Raji (cell line): ENCODE results near the gene PNKD.

Experiments
- POLR2A ChIP-seq: IDR thresholded peaks from 2 replicates; pipeline ENCODE4 v1.6.1; 2011; ENCODE audit warnings: low read depth, low read length, control low read depth; ENCODE audit not compliant: insufficient read depth

The PNKD gene

GRCh38 chr2:218329027-218329825, 58.9 kb downstream of the PNKD start:
- TF ChIP-seq POLR2A = peak; percentile 22; the same call in 1 of the 2 replicates

- no peak for TF ChIP-seq POLR2A
Observed at GRCh38 chr2:218329826-218330593, 59.7 kb downstream of the PNKD start.

- no peak for TF ChIP-seq POLR2A
Observed at GRCh38 chr2:218331745-218332144, 61.4 kb downstream of the PNKD start.

- no peak for TF ChIP-seq POLR2A
Observed at GRCh38 chr2:218332288-218332687, 62.0 kb downstream of the PNKD start.

GRCh38 chr2:218332920-218333645, 62.8 kb downstream of the PNKD start:
- TF ChIP-seq POLR2A = peak; percentile 34; the same call in 1 of the 2 replicates

GRCh38 chr2:218334531-218334930, 64.2 kb downstream of the PNKD start:
- TF ChIP-seq POLR2A = peak; percentile 41

DNA sequence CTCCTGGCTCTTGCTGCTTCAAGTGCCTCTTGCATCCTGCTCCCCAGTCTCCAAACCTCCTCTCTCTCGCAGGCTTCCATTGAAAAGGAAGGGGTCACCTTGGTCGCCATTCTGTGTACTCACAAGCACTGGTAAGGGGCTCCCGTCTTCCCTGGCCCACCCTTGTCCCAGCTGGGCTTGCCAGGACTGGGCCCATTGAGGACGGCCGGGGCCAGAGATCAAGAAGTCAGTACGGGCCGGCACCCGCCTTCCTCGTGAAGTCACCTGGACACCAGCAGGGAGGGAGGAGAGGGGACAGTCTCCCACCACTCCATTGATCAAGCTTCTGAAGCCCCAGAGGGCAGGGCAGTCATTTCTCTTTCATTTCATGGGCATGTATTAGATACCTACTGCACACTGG, 70.3 kb downstream of the PNKD start:
- TF ChIP-seq POLR2A = no peak

GRCh38 chr2:218341381-218341780, 71.1 kb downstream of the PNKD start:
- no peak for TF ChIP-seq POLR2A

DNA sequence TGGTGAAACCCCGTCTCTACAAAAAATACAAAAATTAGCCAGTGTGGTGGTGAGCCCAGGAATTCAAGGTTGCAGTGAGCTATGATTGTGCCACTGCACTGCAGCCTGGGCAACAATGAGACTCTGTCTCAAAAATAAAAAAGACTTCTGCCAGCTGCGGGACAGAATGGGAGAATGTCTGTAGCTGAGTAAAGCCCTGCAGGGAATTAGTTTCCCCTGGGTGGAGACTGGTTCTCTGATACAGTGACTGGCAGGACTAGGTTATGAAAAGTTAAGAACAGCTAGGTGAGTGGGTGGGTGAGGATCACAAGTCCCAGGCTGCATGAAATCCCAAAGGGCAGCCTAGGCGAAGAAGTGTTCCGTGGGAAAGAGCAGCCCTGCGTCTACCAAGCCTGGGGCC, 72.5 kb downstream of the PNKD start:
- TF ChIP-seq POLR2A = no peak

DNA sequence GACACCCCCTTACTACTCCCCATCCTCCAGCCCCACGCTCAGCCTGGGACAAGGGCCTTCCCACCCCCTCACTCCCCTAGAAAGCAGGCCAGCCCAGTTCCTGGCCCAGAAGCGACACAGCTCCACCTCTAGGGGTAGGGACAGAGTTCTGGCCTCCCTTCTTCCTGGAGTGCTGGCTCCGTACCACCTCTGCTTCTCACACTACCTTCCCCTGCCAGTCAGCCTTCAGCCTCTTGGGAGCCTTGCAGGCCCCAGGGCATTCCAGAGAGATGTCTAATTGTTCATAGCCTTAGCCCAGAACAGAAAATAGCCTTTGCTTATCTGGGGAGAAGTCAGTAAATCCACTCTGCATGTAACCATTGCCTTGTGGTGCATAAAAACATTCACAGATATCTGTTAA, 73.3 kb downstream of the PNKD start:
- TF ChIP-seq POLR2A = no peak

DNA sequence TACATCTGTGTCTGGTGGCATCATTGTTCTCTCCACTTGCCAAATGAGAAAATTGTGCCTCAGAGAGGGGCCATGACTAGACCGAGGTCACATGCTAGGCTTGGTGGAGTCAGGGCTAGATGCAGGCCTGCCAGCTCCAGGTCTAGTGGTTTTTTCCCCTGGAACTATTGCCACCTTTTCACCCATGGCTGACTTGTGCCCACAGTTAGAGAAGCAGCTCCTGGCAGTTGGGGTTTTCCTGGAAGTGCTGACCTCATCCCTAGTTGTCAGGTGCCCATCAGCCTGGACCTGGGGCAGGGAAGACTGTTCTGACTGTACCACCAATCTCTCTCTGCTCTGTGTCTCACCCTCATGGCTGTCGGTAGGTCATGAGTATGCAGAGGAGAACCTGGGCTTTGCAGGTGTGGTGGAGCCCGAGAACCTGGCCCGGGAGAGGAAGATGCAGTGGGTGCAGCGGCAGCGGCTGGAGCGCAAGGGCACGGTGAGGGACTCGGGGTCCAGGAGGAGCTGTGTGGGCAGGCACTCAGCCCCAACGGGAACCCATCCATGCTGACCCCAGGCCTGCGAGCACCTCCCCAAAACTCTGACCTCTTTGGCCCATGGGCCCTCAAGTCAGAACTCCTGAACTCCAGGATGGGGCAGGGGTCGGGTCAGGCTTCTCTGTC, 73.9 kb downstream of the PNKD start:
- no peak for TF ChIP-seq POLR2A

- TF ChIP-seq POLR2A = no peak
Observed at GRCh38 chr2:218344755-218345417, 74.6 kb downstream of the PNKD start.

DNA sequence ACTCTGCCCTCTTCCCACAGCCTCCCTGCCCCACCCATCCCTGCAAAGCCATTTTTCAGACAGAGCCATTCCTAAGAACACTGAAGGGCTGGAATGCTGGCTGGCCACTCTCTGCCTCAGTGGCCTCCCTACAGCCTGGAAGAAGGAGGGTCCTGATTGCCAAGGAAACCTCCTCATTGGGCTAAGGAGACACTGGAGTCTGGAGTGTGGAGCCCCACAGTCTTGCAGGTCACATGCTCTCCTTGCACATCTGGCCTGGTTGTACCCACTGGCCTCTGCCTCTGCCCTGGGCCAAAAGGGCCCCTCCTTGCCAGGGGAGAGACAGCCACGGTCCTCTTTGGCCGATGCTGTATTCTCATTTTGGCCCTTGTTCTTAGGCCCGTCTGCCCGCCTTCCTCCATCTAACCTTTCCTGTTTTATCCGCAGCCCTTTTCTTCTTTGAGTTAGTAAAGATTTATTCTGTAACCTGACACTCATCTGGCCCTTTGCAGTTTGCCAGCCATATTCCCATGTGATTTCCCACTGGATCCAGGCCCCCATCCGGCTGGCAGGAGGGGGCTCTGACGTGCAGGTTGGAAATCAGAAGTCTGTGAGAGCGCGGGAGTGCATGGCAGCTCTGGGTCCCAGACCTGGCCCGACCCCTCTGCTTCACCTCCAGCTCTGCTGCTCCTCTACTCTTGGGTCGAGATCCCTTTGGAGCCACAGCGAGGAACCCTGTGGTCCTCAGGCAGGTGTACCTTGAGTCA, 75.3 kb downstream of the PNKD start:
- TF ChIP-seq POLR2A = no peak

GRCh38 chr2:218347172-218347571, 76.9 kb downstream of the PNKD start:
- TF ChIP-seq POLR2A = no peak
